ENCODE data around the gene TANK.
A peak's percentile ranks its signal among the peaks of the same experiment; 100 is the strongest.
"Not testable (repeated sequence)": the region's sequence is repeated elsewhere in the genome, so short reads cannot be mapped to it uniquely, and the experiment has no call there.

The TANK gene

GRCh38 chr2:161170377-161170776 is 10.1 kb downstream of the TANK start:
- no peak for DNase-seq

GRCh38 chr2:161170958-161171932 is 11.0 kb downstream of the TANK start:
- no peak for DNase-seq

GRCh38 chr2:161172901-161173540 is 12.8 kb downstream of the TANK start:
- DNase-seq = no peak

- DNase-seq = no peak
Observed at GRCh38 chr2:161173541-161174194, 13.4 kb downstream of the TANK start.

- DNase-seq = no peak
Observed at GRCh38 chr2:161177969-161178368, 17.7 kb downstream of the TANK start.

DNA sequence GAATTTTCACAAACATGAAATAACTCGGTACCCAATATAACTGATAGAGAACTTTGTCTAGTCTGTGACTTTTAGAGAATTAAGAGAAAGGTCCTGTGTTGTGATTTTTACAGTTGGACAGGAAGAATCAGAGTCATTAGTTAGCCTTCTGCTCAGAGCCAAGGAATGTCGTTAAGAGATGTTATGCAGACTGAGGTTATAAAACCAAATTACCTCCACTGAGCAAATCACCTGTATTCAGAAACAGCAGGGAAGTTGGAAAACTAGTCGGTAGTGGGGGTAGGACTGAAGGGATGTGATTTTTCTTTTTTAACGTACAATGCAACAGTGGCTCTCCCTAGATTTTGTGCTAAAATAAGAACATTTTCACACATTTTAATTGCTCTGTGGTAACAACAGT is 18.5 kb downstream of the TANK start:
- no peak for DNase-seq

GRCh38 chr2:161190050-161190449 is 29.8 kb downstream of the TANK start:
- no peak for DNase-seq

DNA sequence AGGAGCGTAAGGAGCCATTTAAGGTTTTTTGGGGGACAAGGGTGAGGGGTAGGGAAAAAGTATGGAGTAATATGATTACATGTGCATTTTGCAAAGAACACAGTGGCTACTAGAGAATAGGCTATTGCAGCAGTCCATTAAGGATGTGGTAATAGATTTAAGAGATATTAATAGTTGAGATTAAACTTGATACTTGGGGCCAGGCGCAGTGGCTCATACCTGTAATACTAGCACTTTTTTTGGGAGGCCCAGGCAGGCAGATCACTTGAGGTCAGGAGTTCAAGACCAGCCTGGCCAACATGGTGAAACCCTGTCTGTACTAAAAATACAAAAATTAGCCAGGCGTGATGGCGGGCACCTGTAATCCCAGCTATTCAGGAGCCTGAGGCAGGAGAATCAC is 35.4 kb downstream of the TANK start:
- DNase-seq = not testable (repeated sequence)

- DNase-seq = no peak
Observed at GRCh38 chr2:161199912-161200701, 39.9 kb downstream of the TANK start.

- DNase-seq = no peak
Observed at GRCh38 chr2:161204846-161205245, 44.6 kb downstream of the TANK start.

DNA sequence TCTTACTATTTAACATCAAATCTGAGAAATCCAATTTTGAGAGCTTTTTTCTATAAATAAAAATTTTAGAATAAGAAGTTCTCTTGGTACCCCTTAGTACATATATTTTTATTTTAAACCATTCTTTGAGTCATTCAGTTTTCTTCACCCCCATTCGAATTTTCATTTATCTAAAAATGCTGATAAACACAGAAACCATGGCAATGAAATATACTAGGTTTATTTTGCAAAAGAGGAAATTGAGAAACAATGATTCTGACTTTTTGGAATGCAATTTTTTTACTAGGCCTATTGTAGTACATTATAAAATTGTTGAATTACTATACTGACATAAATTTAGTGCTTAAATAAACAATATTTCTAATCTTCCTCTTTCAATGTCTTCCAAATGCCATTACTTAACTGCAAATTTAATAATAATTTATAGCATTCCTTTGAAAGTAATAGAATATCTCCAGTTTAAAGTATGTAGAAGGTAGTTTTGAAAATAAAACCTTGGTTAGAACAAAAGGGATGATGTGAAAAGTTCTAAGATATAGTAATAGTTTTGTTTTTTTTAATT is 46.3 kb downstream of the TANK start:
- no peak for DNase-seq

- no peak for DNase-seq
Observed at GRCh38 chr2:161207941-161208340, 47.7 kb downstream of the TANK start.

DNA sequence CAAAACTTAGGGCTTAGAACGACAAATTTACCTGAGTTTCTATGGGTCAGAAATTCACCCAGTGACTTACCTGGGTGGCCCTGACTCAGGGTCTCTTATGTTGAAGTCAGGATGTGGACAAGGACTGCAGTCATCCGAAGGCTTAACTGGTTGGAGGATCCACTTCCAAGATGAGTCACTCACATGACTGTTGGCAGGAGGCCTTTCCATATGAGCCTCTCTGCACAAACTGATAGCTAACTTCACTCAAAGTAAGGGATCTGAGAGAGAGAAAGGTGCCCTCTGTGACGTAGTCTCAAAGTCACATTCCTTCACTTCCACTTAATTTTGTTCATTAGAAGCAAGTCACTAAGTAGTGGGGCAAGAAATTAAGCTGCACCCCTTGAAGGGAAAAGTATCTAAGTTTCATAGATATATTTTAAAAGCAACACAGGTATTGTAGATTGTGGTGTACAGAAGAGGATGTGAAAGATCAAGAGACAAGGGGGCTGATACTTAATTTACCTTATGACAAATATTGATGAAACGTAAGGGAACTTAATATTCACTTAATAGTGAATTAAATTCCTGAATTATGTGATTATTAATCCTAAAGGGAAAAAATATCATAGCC is 48.4 kb downstream of the TANK start:
- peak; percentile 80 for DNase-seq

DNA sequence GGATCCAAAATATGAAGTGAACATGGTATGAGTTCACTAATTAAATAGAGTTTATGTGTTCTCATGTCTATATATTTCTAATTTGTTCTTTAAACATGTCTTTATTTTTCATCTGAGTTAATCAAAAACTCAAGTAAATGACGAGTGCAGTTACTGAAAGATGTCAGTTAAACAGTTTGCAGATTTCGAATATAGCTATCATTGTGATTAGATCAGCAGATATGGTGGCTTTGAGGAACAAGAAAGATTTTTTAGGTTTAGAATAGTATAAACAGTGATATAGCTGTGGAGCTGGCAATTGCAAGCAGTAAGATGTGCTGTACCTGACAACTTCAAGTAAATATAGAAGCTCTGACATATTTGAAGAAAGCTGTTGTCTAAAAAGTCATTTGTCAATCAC is 49.7 kb downstream of the TANK start:
- DNase-seq = no peak

DNA sequence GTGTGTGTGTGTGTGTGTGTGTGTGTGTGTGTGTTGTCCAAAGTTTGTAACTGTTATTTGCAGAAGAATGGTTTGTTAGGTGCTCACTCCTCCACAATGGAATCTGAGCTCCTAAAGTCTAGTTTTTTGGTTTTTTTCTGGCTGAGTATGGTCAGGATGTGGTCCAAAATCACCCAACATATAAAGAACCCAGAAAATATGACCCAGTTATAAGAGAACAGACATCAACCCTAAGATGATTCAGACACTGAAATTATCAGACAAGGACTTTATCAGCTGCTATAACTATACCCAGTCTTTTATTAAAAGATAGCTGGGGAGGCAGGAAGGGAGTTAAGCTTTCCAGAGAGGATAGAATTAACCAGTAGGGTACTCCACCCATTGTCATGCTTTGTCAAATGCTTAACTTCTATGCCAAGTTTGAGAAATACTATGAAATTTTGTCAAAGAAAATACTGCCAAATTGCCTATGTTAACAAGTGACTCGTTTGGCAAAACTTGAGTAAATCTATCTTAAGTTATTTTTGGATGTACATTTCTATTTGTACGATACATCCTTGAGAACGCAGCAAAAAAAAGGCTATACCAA is 57.5 kb downstream of the TANK start:
- DNase-seq = no peak

- DNase-seq = no peak
Observed at GRCh38 chr2:161219211-161219610, 59.0 kb downstream of the TANK start.

GRCh38 chr2:161223139-161223732 is 63.0 kb downstream of the TANK start:
- peak; percentile 39 for DNase-seq

DNA sequence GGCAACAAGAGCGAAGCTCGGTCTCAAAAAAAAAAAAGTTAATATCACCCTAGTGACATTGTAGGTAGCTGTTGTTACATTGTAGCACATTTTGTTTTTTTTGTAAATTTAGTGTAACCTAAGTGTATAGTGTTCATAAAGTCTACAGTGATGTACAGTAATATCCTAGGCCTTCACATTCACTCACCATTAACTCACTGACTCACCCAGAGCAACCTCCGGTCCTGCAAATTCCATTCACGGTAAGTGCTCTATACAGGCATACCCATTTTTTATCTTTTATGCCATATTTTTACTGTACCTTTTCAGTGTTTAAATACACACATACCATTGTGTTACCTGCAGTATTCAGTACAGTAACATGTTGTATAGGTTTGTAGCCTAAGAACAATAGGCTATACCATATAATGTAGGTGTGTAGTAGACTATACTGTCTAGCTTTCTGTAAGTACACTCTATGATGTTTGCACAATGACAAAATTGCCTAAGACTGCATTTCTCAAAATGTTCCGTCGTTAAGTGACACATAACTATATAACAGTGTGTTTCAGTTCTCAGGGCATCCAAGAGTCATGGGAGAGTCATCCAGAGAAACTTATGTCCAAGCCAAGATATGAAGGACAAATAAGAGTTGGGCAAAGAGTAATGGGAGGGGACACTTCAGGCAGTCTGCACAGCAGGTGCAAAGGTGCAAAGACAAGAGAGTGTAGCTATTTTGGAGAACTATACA is 68.4 kb downstream of the TANK start:
- DNase-seq = peak; percentile 38

DNA sequence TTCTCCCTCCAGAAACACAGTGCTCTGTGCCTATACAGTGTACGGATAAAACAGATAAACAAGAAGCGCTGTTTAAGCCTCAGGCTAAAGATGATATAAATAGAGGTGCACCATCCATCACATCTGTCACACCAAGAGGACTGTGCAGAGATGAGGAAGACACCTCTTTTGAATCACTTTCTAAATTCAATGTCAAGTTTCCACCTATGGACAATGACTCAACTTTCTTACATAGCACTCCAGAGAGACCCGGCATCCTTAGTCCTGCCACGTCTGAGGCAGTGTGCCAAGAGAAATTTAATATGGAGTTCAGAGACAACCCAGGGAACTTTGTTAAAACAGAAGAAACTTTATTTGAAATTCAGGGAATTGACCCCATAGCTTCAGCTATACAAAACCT is 70.7 kb downstream of the TANK start:
- DNase-seq = no peak

DNA sequence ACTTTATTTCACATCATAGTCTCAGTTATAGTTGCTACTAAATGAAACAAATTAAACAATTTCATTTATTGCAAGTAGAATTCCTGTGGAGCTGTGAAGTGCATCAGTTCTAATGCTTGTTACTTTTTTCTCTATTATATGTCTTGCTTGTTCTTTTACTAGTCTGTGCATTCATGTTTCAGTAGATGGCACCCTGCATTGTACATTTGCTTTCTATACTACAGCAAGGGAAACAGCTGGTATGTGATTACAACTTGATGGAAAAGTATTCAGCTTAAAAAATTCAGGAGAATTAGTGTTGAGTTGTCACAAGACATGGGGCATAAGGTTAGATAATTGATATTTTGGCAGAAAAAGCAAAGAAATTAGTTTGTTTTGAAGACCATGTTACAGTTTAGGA is 72.3 kb downstream of the TANK start:
- DNase-seq = no peak

Data from HCEC 1CT (cell line).